Hepatocyte (in vitro differentiated cells): ENCODE measurements around the gene CLDN12. TPM values are rescaled to one million over a fixed set of nuclear protein-coding genes. Genes with fewer than 3 reads are reported as not detected.

Experiments used
- DNase-seq: peaks from one replicate; pipeline ENCODE4 v3.0.0-alpha.2; 2016; ENCODE audit warnings: low spot score
- H2AFZ ChIP-seq: fragments of 200-600 bp; sonication (generic); 2 replicates; pipeline ENCODE4 v1.6.0; 2016; ENCODE audit warnings: antibody characterized with exemption, mild to moderate bottlenecking
- H3K27ac ChIP-seq: fragments of 200-600 bp; sonication (generic); 2 replicates; pipeline ENCODE4 v1.5.1; 2016; ENCODE audit warnings: mild to moderate bottlenecking
- H3K27me3 ChIP-seq: fragments of 200-600 bp; sonication (generic); 2 replicates; pipeline ENCODE4 v1.6.1; 2016
- H3K36me3 ChIP-seq: fragments of 200-600 bp; sonication (generic); replicated peaks from 2 replicates; pipeline ENCODE4 v1.5.1; 2016; ENCODE audit warnings: low read depth; ENCODE audit not compliant: insufficient read depth
- H3K4me1 ChIP-seq: fragments of 200-600 bp; sonication (generic); 2 replicates; pipeline ENCODE4 v1.5.1; 2016; ENCODE audit warnings: mild to moderate bottlenecking, moderate library complexity; ENCODE audit not compliant: insufficient read depth
- H3K4me2 ChIP-seq: fragments of 200-600 bp; sonication (generic); 2 replicates; pipeline ENCODE4 v1.6.0; 2016
- H3K4me3 ChIP-seq: fragments of 200-600 bp; sonication (generic); 2 replicates; pipeline ENCODE4 v1.5.1; 2016; ENCODE audit warnings: mild to moderate bottlenecking
- H3K79me2 ChIP-seq: fragments of 200-600 bp; sonication (generic); 2 replicates; pipeline ENCODE4 v1.6.0; 2017; ENCODE audit warnings: mild to moderate bottlenecking
- H3K9me2 ChIP-seq: fragments of 200-600 bp; sonication (generic); replicated peaks from 2 replicates; pipeline ENCODE4 v1.6.0; 2017; ENCODE audit warnings: mild to moderate bottlenecking; ENCODE audit not compliant: insufficient read depth
- H3K9me3 ChIP-seq: fragments of 200-600 bp; sonication (generic); 2 replicates; pipeline ENCODE4 v1.5.1; 2016; ENCODE audit warnings: low read depth, mild to moderate bottlenecking
- H4K20me1 ChIP-seq: fragments of 200-600 bp; sonication (generic); 2 replicates; pipeline ENCODE4 v1.6.0; 2016; ENCODE audit warnings: mild to moderate bottlenecking; ENCODE audit not compliant: insufficient read depth, poor library complexity, severe bottlenecking
- EZH2 ChIP-seq: fragments of 200-600 bp; sonication (generic); IDR thresholded peaks from 2 replicates; pipeline ENCODE4 v1.6.1; 2016; ENCODE audit warnings: antibody characterized with exemption, mild to moderate bottlenecking, borderline replicate concordance
- EZH2phosphoT487 ChIP-seq: fragments of 200-600 bp; sonication (generic); IDR thresholded peaks from one replicate; pipeline ENCODE4 v1.6.1; 2018; ENCODE audit warnings: antibody characterized with exemption, mild to moderate bottlenecking, low read depth, moderate library complexity; ENCODE audit not compliant: unreplicated experiment, severe bottlenecking
- WGBS: methylation state at CpG from one replicate; pipeline ENCODE4 v1.1.6; 2016; ENCODE audit warnings: low lambda C conversion rate; ENCODE audit errors: missing lambda C conversion rate; 5-methylcytosine and 5-hydroxymethylcytosine counted together
- polyA plus RNA-seq: library from polyadenylated mRNA; unstranded; fragments of >200 nt; fragmentation: Nextera tagmentation; extraction: Ambion mirVana; gene quantifications from 2 replicates; pipeline ENCODE4 v1.2.1, GENCODE V29; 2016
- total RNA-seq: library from RNA; depleted of rRNA; stranded (reverse); fragments of >200 nt; gene quantifications from 2 replicates; pipeline ENCODE4 v1.2.3, GENCODE V29; 2014
- TF ChIP-seq, protein P1 (sequence below): fragments of 200-600 bp; sonication (generic); IDR thresholded peaks from 2 replicates; pipeline ENCODE4 v1.5.1; 2016; ENCODE audit warnings: antibody characterized with exemption, mild to moderate bottlenecking; ENCODE audit not compliant: poor library complexity

The CLDN12 gene
- total and polyA plus RNA-seq, 2 experiments from 2014 or later, result 21.2 to 53.0 TPM

DNA sequence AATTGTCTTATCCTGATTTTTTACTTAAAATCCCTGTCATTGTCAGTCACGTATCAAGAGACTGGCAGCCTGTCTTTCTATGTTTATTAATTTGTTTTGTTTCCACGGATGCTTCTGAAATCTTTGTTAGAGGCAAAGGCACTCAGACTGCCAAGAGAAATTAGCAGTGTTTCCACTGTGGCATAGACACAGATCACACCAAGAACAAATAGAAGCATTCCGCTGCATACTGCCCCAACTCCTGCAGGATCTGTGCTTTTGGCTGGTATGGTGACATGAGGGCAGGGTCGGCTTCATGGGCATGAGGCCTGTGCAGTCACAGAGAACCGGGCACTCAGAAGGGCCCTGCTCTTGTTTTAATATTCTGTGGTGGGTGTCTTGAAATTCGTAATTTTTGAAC lies 18.4 kb downstream of the CLDN12 start:
- Histone ChIP-seq H3K9me3 (no peaks in the 10 kb centered on the region), H2AFZ (no peak overlapping the region), H3K9me2 (no peaks in the 10 kb centered on the region), H3K36me3 (no peaks in the 10 kb centered on the region), H3K27ac (no peak overlapping the region), H4K20me1 (no peaks in the 10 kb centered on the region), H3K27me3 (no peaks in the 10 kb centered on the region), H3K4me2 (no peak overlapping the region), H3K4me1 (no peaks in the 10 kb centered on the region), H3K79me2 (no peaks in the 10 kb centered on the region), H3K4me3 (no peak overlapping the region)
- 90% methylated on average over 6 of the region's 6 CpGs for WGBS
- DNase-seq, result no peak
- no peak for TF ChIP-seq EZH2
- TF ChIP-seq, protein P1, sequence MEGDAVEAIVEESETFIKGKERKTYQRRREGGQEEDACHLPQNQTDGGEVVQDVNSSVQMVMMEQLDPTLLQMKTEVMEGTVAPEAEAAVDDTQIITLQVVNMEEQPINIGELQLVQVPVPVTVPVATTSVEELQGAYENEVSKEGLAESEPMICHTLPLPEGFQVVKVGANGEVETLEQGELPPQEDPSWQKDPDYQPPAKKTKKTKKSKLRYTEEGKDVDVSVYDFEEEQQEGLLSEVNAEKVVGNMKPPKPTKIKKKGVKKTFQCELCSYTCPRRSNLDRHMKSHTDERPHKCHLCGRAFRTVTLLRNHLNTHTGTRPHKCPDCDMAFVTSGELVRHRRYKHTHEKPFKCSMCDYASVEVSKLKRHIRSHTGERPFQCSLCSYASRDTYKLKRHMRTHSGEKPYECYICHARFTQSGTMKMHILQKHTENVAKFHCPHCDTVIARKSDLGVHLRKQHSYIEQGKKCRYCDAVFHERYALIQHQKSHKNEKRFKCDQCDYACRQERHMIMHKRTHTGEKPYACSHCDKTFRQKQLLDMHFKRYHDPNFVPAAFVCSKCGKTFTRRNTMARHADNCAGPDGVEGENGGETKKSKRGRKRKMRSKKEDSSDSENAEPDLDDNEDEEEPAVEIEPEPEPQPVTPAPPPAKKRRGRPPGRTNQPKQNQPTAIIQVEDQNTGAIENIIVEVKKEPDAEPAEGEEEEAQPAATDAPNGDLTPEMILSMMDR, result no peak

DNA sequence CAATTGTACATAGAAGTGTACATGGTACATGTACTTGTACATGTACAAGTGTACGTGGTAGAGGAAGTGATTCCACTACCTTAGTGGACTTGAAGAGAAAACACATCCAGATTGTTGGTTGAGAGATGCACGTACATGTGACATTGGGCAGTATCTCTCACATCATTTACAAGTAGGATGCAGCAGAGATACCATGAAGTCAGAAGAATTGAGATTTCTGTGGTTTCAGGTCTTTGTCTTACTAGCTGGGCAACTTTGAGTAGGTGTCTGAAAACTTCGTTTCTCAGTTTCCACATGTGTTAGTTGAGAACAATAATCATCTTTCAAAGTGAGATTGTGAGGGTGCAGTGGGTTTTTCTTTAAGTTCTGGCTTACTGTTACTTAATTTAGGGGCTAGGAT lies 21.5 kb downstream of the CLDN12 start:
- 88% methylated on average over 3 of the region's 3 CpGs for WGBS
- H3K4me3 ChIP-seq, result no peak overlapping the region
- no peaks in the 10 kb centered on the region for H3K27me3 ChIP-seq
- no peak overlapping the region for H2AFZ ChIP-seq
- no peaks in the 10 kb centered on the region for H3K9me3 ChIP-seq
- no peak for DNase-seq
- no peaks in the 10 kb centered on the region for H4K20me1 ChIP-seq
- TF ChIP-seq, protein P1, result no peak
- no peak for TF ChIP-seq EZH2
- no peak for TF ChIP-seq EZH2phosphoT487
- H3K27ac ChIP-seq, result no peak overlapping the region
- H3K36me3 ChIP-seq, result no peaks in the 10 kb centered on the region
- H3K4me2 ChIP-seq, result no peak overlapping the region
- H3K79me2 ChIP-seq, result no peaks in the 10 kb centered on the region
- no peaks in the 10 kb centered on the region for H3K9me2 ChIP-seq
- H3K4me1 ChIP-seq, result no peaks in the 10 kb centered on the region

DNA sequence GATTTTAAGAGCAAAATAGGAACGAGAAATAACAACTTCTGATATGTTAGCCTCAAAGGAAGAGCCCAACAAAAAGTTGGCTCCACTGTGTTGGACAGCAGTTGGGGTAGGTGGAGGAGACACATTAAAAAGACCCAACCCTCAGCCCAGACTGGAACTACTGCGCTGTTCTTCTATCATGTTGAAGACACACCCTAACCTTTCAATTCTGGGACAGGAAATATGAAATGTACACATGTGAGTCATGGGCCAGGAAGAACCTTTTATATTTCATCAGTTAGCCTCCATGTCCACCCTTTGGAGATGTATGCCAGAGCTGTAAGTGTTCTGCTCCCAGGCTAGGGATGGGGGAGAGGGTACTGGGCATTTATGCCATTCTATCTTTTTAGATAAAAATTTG lies 22.1 kb downstream of the CLDN12 start:
- Histone ChIP-seq H3K79me2 (no peaks in the 10 kb centered on the region), H3K9me3 (no peaks in the 10 kb centered on the region), H4K20me1 (no peaks in the 10 kb centered on the region), H3K9me2 (no peaks in the 10 kb centered on the region), H3K4me3 (no peak overlapping the region), H3K27me3 (no peaks in the 10 kb centered on the region), H2AFZ (no peak overlapping the region), H3K36me3 (no peaks in the 10 kb centered on the region), H3K27ac (no peak overlapping the region), H3K4me2 (no peak overlapping the region), H3K4me1 (no peaks in the 10 kb centered on the region)
- no peak for DNase-seq
- TF ChIP-seq EZH2, result no peak
- no peak for TF ChIP-seq EZH2phosphoT487
- TF ChIP-seq, protein P1, result no peak
- WGBS, result 89% methylated on average over 2 of the region's 2 CpGs
